ENCODE data around the gene WDR64. TPM values are rescaled to one million over a fixed set of nuclear protein-coding genes. Genes with fewer than 3 reads are reported as not detected.
"Not testable (repeated sequence)": the region's sequence is repeated elsewhere in the genome, so short reads cannot be mapped to it uniquely, and the experiment has no call there.

Gene WDR64
- polyA plus RNA-seq, 2 of the 4 experiments (the other 2 are of a cell fraction) = not detected

DNA sequence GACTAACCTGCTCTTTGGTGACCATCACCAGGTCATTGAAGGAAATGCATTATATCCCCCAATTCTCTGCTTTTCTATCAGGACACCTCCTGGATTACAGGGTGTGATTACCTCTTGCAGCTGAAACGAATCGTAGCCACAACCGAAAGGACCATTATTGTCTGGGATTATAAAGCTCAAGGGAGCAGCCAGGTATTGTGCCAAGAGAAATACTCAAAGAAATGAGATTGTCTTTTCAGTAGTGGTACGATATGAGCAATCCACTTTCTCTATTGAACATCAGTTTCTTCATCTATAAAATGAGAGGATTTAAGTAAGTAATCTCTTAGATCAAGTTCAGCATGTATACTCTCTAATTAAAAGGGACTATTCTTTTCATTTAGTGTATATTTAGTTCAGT lies 27.3 kb downstream of the WDR64 start:
- CTCF ChIA-PET = no interaction called here
- Histone ChIP-seq H3K4me1 (no peaks in the 10 kb centered on the region), H3K9me3 (no peaks in the 10 kb centered on the region), H3K4me3 (no peak overlapping the region), H3K4me2 (no peak overlapping the region), H3K27ac (no peak overlapping the region)
- POLR2A ChIA-PET = no interaction called here
- FAIRE-seq = no peak
- WGBS (ENCODE audit: missing lambda C conversion rate) = 79% methylated on average over 4 of the region's 4 CpGs
- TF ChIP-seq KDM5A (IDR thresholded peaks at IDR 0.05) (no peak), PBX3 (IDR thresholded peaks at IDR 0.05) (no peak), GATA3 (IDR thresholded peaks at IDR 0.05; ENCODE audit: borderline replicate concordance) (no peak), BHLHE40 (IDR thresholded peaks at IDR 0.05; ENCODE audit: low read depth, low read length) (no peak), SMC3 (IDR thresholded peaks at IDR 0.05) (no peak), RCOR1 (IDR thresholded peaks at IDR 0.05; ENCODE audit: low read depth, low read length) (no peak), RAD21 (conservative IDR thresholded peaks at IDR 0.05 in 1 of 2, IDR thresholded peaks at IDR 0.05 in 1 of 2) (no peak), ELK1 (IDR thresholded peaks at IDR 0.05; ENCODE audit: low read depth, low read length) (no peak)
- TF ChIP-seq, protein P1, sequence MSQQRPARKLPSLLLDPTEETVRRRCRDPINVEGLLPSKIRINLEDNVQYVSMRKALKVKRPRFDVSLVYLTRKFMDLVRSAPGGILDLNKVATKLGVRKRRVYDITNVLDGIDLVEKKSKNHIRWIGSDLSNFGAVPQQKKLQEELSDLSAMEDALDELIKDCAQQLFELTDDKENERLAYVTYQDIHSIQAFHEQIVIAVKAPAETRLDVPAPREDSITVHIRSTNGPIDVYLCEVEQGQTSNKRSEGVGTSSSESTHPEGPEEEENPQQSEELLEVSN (IDR thresholded peaks at IDR 0.05; ENCODE audit: borderline replicate concordance, low read depth) = no peak
- DNase-seq (ENCODE audit: low read depth in 1 of 2, low spot score in 1 of 2) = no peak
- ATAC-seq = no peak

- Histone ChIP-seq H3K9me3 (no peaks in the 10 kb centered on the region), H3K4me2 (no peak overlapping the region), H3K4me3 (no peak overlapping the region), H3K27ac (no peak overlapping the region), H3K4me1 (no peaks in the 10 kb centered on the region)
- FAIRE-seq (no peak), ATAC-seq (no peak), DNase-seq (ENCODE audit: low read depth in 1 of 2, low spot score in 1 of 2) (no peak)
- ChIA-PET CTCF (no interaction called here), POLR2A (no interaction called here)
- peak; percentile 94 for TF ChIP-seq MAFK (IDR thresholded peaks at IDR 0.05; ENCODE audit: partially characterized antibody)
- no peak for TF ChIP-seq FOSB (CRISPR knock-in tag; IDR thresholded peaks at IDR 0.05)
- WGBS (ENCODE audit: missing lambda C conversion rate) = 64% methylated on average over 3 of the region's 3 CpGs
These were observed 27.9 kb downstream of the WDR64 start for GRCh38 chr1:241679961-241680360.

GRCh38 chr1:241681861-241682448 lies 29.9 kb downstream of the WDR64 start:
- not testable (repeated sequence) for ATAC-seq, FAIRE-seq

DNA sequence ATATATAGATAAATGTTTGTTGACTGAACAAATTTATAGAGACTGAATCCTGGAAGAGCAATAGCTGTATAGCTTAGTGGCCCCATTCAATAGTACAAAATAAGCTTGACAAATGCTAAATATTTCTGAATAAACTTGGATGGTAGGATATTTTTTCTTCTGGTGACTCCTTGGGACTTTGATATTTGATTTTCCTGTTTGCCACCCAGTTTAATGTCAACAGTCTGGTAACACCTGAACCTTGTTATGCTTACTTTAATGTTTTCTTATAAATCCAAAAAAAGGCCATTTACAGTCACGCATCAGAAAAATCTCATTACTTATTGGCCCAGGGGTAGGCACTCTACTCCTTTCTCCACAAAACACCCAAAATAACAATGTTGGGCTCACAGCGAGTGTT lies 30.8 kb downstream of the WDR64 start:
- Histone ChIP-seq H3K4me1 (no peaks in the 10 kb centered on the region), H3K4me3 (no peak overlapping the region), H3K9me3 (no peaks in the 10 kb centered on the region), H3K4me2 (no peak overlapping the region), H3K27ac (no peak overlapping the region)
- ATAC-seq (no peak), DNase-seq (ENCODE audit: low read depth in 1 of 2, low spot score in 1 of 2) (no peak), FAIRE-seq (no peak)
- TF ChIP-seq SMC3 (IDR thresholded peaks at IDR 0.05) (no peak), BHLHE40 (IDR thresholded peaks at IDR 0.05; ENCODE audit: low read depth, low read length) (no peak), EHF (CRISPR knock-in tag; IDR thresholded peaks at IDR 0.05) (no peak), POLR2AphosphoS2 (conservative IDR thresholded peaks at IDR 0.05; ENCODE audit: low read length) (no peak), EP300 (IDR thresholded peaks at IDR 0.05) (no peak), HOXB13 (CRISPR knock-in tag; IDR thresholded peaks at IDR 0.05; ENCODE audit: low read depth) (no peak)
- CTCF ChIA-PET = no interaction called here
- WGBS (ENCODE audit: missing lambda C conversion rate) = 97% methylated on average over 2 of the region's 2 CpGs
- POLR2A ChIA-PET = no interaction called here

More at GRCh38 chr1:241681861-241682448, 29.9 kb downstream of the WDR64 start:
- H3K4me1 ChIP-seq; H3K27ac ChIP-seq; H3K9me3 ChIP-seq; POLR2A ChIA-PET; H3K4me2 ChIP-seq; H3K4me3 ChIP-seq; DNase-seq (ENCODE audit: low read depth in 1 of 2, low spot score in 1 of 2): not testable (repeated sequence)
- 60% methylated on average over 4 of the region's 4 CpGs for WGBS (ENCODE audit: missing lambda C conversion rate)
- CTCF ChIA-PET = interaction anchor here (1.3 kb wide), 1 partner anchor 18 kb away, joined by 6 read pairs; no protein-coding TSS in a partner anchor

Data from A549 (cell line).